OCI-LY7 (cell line): ENCODE results near the gene IER5L. TPM values are rescaled to one million over a fixed set of nuclear protein-coding genes. Genes with fewer than 3 reads are reported as not detected.

ENCODE experiments used
- BruUV-seq: library from RNA; stranded (reverse); fragments of 400-500 nt; replicated peaks from 2 replicates; lab custom pipeline; 2021; lab: Mats Ljungman, UMichigan
- CTCF ChIA-PET: fragments of 300-600 bp; sonication (Branson Sonifier 250); formaldehyde crosslinking; loops from one replicate; lab custom pipeline; 2022; ENCODE audit warnings: antibody characterized with exemption; ENCODE audit not compliant: unreplicated experiment; lab: Charles Lee
- POLR2A ChIA-PET: fragments of 300-600 bp; sonication (Branson Sonifier 250); formaldehyde crosslinking; loops from one replicate; lab custom pipeline; 2022; ENCODE audit warnings: antibody characterized with exemption; lab: Charles Lee
- DNase-seq: peaks from one replicate; pipeline ENCODE4 v3.0.0-alpha.2; 2015; ENCODE audit warnings: low spot score
- H2AFZ ChIP-seq: fragments of 200-600 bp; sonication (generic), shearing (Covaris generic); 2 replicates; pipeline ENCODE4 v1.6.1; 2014; ENCODE audit warnings: mild to moderate bottlenecking, antibody characterized with exemption, low read length, moderate library complexity
- H3K27ac ChIP-seq: fragments of 200-600 bp; sonication (generic); 2 replicates; pipeline ENCODE4 v1.5.1; 2014; ENCODE audit warnings: mixed run types, low read depth, mild to moderate bottlenecking, moderate library complexity, low read length, inconsistent platforms; ENCODE audit not compliant: poor library complexity, severe bottlenecking
- H3K36me3 ChIP-seq: fragments of 200-600 bp; sonication (generic); 2 replicates; pipeline ENCODE4 v1.6.1; 2014; ENCODE audit warnings: mild to moderate bottlenecking, antibody characterized with exemption, low read length, moderate library complexity, mixed read lengths; ENCODE audit not compliant: insufficient read depth
- H3K4me1 ChIP-seq: fragments of 200-600 bp; sonication (generic); 2 replicates; pipeline ENCODE4 v1.5.1; 2014; ENCODE audit warnings: mild to moderate bottlenecking, low read length; ENCODE audit not compliant: insufficient read depth, poor library complexity, severe bottlenecking
- H3K4me2 ChIP-seq: fragments of 200-600 bp; sonication (generic); 2 replicates; pipeline ENCODE4 v1.6.1; 2014; ENCODE audit warnings: mild to moderate bottlenecking, low read length
- H3K4me3 ChIP-seq: fragments of 200-600 bp; sonication (generic); 2 replicates; pipeline ENCODE4 v1.5.1; 2014; ENCODE audit warnings: mild to moderate bottlenecking, low read depth, low read length; ENCODE audit not compliant: poor library complexity, severe bottlenecking
- H3K79me2 ChIP-seq: fragments of 200-600 bp; sonication (generic); 2 replicates; pipeline ENCODE4 v1.6.1; 2016; ENCODE audit warnings: low read depth, mild to moderate bottlenecking, low read length, moderate library complexity, mixed read lengths; ENCODE audit not compliant: insufficient read depth
- H3K9me2 ChIP-seq: fragments of 200-600 bp; sonication (generic); 2 replicates; pipeline ENCODE4 v1.6.1; 2016; ENCODE audit warnings: mild to moderate bottlenecking, low read length, mixed read lengths; ENCODE audit not compliant: insufficient read depth
- H3K9me3 ChIP-seq: fragments of 200-600 bp; sonication (generic); 2 replicates; pipeline ENCODE4 v1.6.1; 2014; ENCODE audit warnings: mild to moderate bottlenecking, mixed run types, low read length, mixed read lengths
- H4K20me1 ChIP-seq: fragments of 200-600 bp; sonication (generic); 2 replicates; pipeline ENCODE4 v1.6.1; 2014; ENCODE audit warnings: mild to moderate bottlenecking, antibody characterized with exemption, low read length, moderate library complexity, mixed read lengths; ENCODE audit not compliant: insufficient read depth
- EZH2phosphoT487 ChIP-seq: fragments of 200-600 bp; sonication (generic); IDR thresholded peaks from 2 replicates; pipeline ENCODE4 v1.6.1; 2018; ENCODE audit warnings: low read depth, borderline replicate concordance, mild to moderate bottlenecking, mixed run types, antibody characterized with exemption, low read length, moderate library complexity, mixed read lengths
- intact Hi-C: fragments of 100-400 bp; cut with micrococcal nuclease; formaldehyde crosslinking; loops from one replicate; pipeline ENCODE4 v1.10.0; 2022; ENCODE audit not compliant: unreplicated experiment
- total RNA-seq, 2 experiments: library from RNA; depleted of rRNA in 1 of 2; stranded (reverse); fragments of >200 nt in 1 of 2; shearing (Covaris generic) in 1 of 2; gene quantifications; 2 replicates each; pipeline ENCODE4 v1.2.3, GENCODE V29; 2014 to 2022
- TF ChIP-seq, protein P1 (sequence below): fragments of 200-600 bp; sonication (generic); conservative IDR thresholded peaks from 2 replicates; pipeline ENCODE4 v1.5.1; 2014; ENCODE audit warnings: mild to moderate bottlenecking, antibody characterized with exemption, low read length, moderate library complexity, mixed read lengths

The IER5L gene
- total RNA-seq, 2 experiments from 2014 or later = 2.8 to 21.2 TPM

DNA sequence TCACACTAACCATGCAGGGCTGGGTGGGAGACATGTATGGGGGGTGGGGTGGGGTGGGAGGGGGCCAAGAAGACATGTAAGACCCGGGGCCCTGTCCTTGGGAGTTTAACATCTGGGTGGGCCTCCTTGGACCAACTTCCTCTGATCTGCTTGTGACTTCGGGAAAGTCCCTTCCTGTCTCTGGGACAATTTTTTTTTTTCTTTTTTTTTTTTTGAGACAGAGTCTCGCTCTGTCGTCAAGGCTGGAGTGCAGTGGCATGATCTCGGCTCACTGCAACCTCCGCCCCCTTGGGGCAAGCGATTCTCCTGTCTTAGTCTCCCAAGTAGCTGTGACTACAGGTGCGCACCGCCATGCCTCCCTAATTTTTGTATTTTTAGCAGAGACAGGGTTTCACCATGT, 23.8 kb upstream of the IER5L start:
- BruUV-seq = no TSS peak
- Histone ChIP-seq H4K20me1 (no peaks in the 10 kb centered on the region), H3K4me1 (no peaks in the 10 kb centered on the region), H3K36me3 (no peaks in the 10 kb centered on the region), H3K4me3 (no peak overlapping the region), H2AFZ (no peak overlapping the region), H3K79me2 (no peaks in the 10 kb centered on the region), H3K27ac (no peak overlapping the region), H3K9me3 (no peaks in the 10 kb centered on the region), H3K9me2 (no peaks in the 10 kb centered on the region), H3K4me2 (no peak overlapping the region)
- CTCF ChIA-PET = no interaction called here
- no peak for DNase-seq
- no peak for TF ChIP-seq EZH2phosphoT487
- POLR2A ChIA-PET = no interaction called here
- intact Hi-C loops = no loop called here

DNA sequence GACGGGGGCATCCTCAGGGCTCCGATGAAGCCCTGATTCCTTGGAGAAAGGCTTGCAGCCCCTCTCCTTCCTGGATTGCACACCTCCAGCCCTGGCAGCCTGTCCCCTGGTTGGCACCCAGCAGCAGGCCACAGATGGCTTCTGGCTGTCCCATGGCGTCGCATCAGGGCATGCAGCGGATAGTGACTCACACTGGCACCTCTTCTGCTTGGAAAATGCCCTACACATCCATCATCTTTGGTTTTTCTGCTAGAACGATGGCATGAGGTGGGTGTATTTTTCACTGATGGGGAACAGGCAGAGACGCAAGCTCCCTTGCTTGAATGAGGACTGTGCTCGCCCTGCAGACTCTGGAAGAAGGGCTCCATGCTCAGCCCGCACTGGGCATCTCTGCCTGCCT, 23.2 kb upstream of the IER5L start:
- no peak for TF ChIP-seq EZH2phosphoT487
- no TSS peak for BruUV-seq
- Histone ChIP-seq H3K27ac (no peak overlapping the region), H2AFZ (no peak overlapping the region), H3K9me3 (no peaks in the 10 kb centered on the region), H3K4me3 (no peak overlapping the region), H3K4me2 (no peak overlapping the region), H3K79me2 (no peaks in the 10 kb centered on the region), H3K4me1 (no peaks in the 10 kb centered on the region), H4K20me1 (no peaks in the 10 kb centered on the region), H3K9me2 (no peaks in the 10 kb centered on the region), H3K36me3 (no peaks in the 10 kb centered on the region)
- no peak for DNase-seq
- ChIA-PET CTCF (no interaction called here), POLR2A (no interaction called here)
- intact Hi-C loops = no loop called here

DNA sequence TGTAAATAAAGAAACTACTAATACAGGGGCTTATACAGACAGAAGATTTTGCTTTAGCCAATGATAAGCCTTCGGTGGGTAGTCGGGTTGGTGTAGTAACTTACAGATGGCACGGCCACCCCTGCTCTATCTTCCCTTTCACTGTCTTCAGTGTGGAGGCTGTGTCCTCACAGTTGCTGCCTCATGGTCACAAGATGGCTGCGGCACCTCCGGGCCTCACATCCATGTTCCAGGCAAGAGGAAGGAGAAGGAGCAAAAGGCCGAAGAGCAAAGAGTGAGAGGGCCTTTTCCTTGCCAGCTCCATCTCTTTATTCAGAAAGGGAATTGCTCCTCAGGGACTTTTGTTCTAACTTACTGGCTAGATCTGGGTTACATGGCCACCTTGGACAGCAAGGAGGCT, 22.2 kb upstream of the IER5L start:
- no peak overlapping the region for H3K27ac ChIP-seq
- no TSS peak for BruUV-seq
- no peak overlapping the region for H3K4me2 ChIP-seq
- intact Hi-C loops = no loop called here
- no peaks in the 10 kb centered on the region for H3K4me1 ChIP-seq
- no peaks in the 10 kb centered on the region for H3K79me2 ChIP-seq
- no peak for TF ChIP-seq EZH2phosphoT487
- TF ChIP-seq, protein P1, sequence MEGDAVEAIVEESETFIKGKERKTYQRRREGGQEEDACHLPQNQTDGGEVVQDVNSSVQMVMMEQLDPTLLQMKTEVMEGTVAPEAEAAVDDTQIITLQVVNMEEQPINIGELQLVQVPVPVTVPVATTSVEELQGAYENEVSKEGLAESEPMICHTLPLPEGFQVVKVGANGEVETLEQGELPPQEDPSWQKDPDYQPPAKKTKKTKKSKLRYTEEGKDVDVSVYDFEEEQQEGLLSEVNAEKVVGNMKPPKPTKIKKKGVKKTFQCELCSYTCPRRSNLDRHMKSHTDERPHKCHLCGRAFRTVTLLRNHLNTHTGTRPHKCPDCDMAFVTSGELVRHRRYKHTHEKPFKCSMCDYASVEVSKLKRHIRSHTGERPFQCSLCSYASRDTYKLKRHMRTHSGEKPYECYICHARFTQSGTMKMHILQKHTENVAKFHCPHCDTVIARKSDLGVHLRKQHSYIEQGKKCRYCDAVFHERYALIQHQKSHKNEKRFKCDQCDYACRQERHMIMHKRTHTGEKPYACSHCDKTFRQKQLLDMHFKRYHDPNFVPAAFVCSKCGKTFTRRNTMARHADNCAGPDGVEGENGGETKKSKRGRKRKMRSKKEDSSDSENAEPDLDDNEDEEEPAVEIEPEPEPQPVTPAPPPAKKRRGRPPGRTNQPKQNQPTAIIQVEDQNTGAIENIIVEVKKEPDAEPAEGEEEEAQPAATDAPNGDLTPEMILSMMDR = no peak
- DNase-seq = no peak
- no peaks in the 10 kb centered on the region for H3K9me3 ChIP-seq
- POLR2A ChIA-PET = no interaction called here
- no peaks in the 10 kb centered on the region for H3K36me3 ChIP-seq
- H3K4me3 ChIP-seq = no peak overlapping the region
- H4K20me1 ChIP-seq = no peaks in the 10 kb centered on the region
- no peak overlapping the region for H2AFZ ChIP-seq
- no peaks in the 10 kb centered on the region for H3K9me2 ChIP-seq
- CTCF ChIA-PET = no interaction called here

DNA sequence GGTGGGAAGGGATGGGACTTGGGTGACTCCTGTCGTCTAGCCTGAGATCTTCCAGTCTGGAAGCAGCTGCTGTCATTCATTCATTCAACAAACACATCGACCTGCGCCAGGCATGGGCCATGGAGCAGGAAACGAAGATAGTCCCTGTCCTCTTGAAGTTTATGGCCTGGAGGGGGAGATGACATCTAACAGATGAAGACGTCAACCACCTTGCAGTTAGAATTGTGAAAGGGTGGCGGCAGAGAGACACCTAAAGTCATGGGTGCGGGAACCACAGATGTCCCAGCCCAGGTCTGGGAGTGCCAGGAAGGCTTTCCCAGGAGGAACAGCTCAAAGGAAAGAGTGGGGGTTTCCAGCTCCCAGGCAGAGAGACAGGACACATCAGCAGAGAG, 21.0 kb upstream of the IER5L start:
- ChIA-PET POLR2A (no interaction called here), CTCF (no interaction called here)

More for the DNA sequence above, 21.0 kb upstream of the IER5L start:
- no peak overlapping the region for H3K27ac ChIP-seq
- intact Hi-C loops = no loop called here
- BruUV-seq = no TSS peak
- H4K20me1 ChIP-seq = no peaks in the 10 kb centered on the region
- H3K4me1 ChIP-seq = no peaks in the 10 kb centered on the region
- TF ChIP-seq, protein P1 = peak; percentile 44
- TF ChIP-seq EZH2phosphoT487 = no peak
- no peaks in the 10 kb centered on the region for H3K79me2 ChIP-seq
- H3K9me3 ChIP-seq = no peaks in the 10 kb centered on the region
- peak; percentile 31 for DNase-seq
- H3K36me3 ChIP-seq = no peaks in the 10 kb centered on the region
- H2AFZ ChIP-seq = no peak overlapping the region
- no peak overlapping the region for H3K4me3 ChIP-seq
- no peaks in the 10 kb centered on the region for H3K9me2 ChIP-seq
- no peak overlapping the region for H3K4me2 ChIP-seq
